ENCODE data around the gene RUNDC3A. TPM values are rescaled to one million over a fixed set of nuclear protein-coding genes. Genes with fewer than 3 reads are reported as not detected.

Gene RUNDC3A
- total and polyA plus RNA-seq, 2 of the 8 experiments (the other 6 are each of a cell fraction or from before 2014, with no cell fraction given), result 6.4 to 13.8 TPM

DNA sequence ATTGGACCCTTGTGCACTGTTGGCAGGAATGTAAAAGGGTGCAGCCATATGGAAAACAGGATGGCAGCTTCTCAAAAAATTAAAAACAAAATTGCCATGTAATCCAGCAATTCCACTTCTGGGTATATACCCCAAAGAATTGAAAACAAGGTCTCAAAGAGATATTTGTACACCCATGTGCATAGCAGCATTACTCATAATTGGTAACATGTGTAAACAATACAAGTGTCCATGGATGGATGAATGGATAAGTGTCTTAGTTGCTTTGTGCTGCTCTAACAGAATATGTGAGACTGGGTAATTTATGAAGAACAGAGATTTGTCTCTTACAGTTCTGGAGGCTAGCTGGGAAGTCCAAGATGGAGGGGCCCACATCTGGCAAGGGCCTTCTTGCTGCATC lies 3.8 kb upstream of the RUNDC3A start:
- Histone ChIP-seq H3K4me2 (ENCODE audit: insufficient read depth in 1 of 2, low read depth in 2 of 2, low read length in 2 of 2) (no peak overlapping the region), H3K56ac (replicated peaks; ENCODE audit: insufficient read length, low read depth, low read length) (no peak overlapping the region), H3K23me2 (ENCODE audit: low read depth, low read length) (peaks cover 6% of the 10 kb centered on the region), H4K5ac (ENCODE audit: insufficient read length, low read depth, low read length) (no peak overlapping the region), H2AK5ac (ENCODE audit: low read depth, low read length) (no peak overlapping the region), H3K36me3 (ENCODE audit: control insufficient read depth in 2 of 4, insufficient read depth in 4 of 4, low read length in 3 of 4) (no peaks in the 10 kb centered on the region), H3K4me3 (ENCODE audit: extremely low read depth in 1 of 4, insufficient read depth in 2 of 4, low read depth in 3 of 4, low read length in 4 of 4) (no peak overlapping the region), H3K9me3 (ENCODE audit: insufficient read depth in 2 of 2, low read depth in 1 of 2, low read length in 1 of 2) (no peaks in the 10 kb centered on the region), H3K9ac (replicated peaks in 1 of 4; ENCODE audit: extremely low read depth in 1 of 4, low read depth in 3 of 4, low read length in 3 of 4) (no peak overlapping the region), H3K79me2 (ENCODE audit: control insufficient read depth in 1 of 2, insufficient read depth in 2 of 2, low read length in 2 of 2) (no peaks in the 10 kb centered on the region), H3K79me1 (ENCODE audit: low read depth, low read length) (no peaks in the 10 kb centered on the region), H2BK5ac (ENCODE audit: low read depth, low read length) (no peak overlapping the region), H3K4ac (replicated peaks; ENCODE audit: insufficient read length, low read depth, low read length) (no peak overlapping the region), H2BK120ac (replicated peaks; ENCODE audit: low read depth, low read length) (no peak overlapping the region), H2BK12ac (ENCODE audit: low read depth, low read length) (no peak overlapping the region), H3K4me1 (replicated peaks in 1 of 4; ENCODE audit: control insufficient read depth in 3 of 4, insufficient read depth in 4 of 4, low read length in 3 of 4) (peaks cover 0 to 16% (median 8%) of the 10 kb centered on the region in 4 experiments; a peak in 6 of 7 replicates), H3K14ac (ENCODE audit: insufficient read length) (no peak overlapping the region), H4K20me1 (replicated peaks in 1 of 2; ENCODE audit: control insufficient read depth in 1 of 2, insufficient read depth in 2 of 2, low read length in 2 of 2) (peaks cover 0 to 3% of the 10 kb centered on the region in 2 experiments), H2BK15ac (ENCODE audit: low read length) (no peak overlapping the region), H4K91ac (replicated peaks; ENCODE audit: insufficient read length, low read length) (no peak overlapping the region), H3K23ac (ENCODE audit: insufficient read length) (no peak overlapping the region), H3K27me3 (replicated peaks in 1 of 4; ENCODE audit: control insufficient read depth in 3 of 4, extremely low read depth in 1 of 4, insufficient read depth in 3 of 4, low read length in 3 of 4) (no peaks in the 10 kb centered on the region; a peak in 1 of 7 replicates), H2AFZ (ENCODE audit: low read length) (no peak overlapping the region), H4K8ac (ENCODE audit: extremely low read depth, insufficient read depth, low read length) (no peak overlapping the region), H2BK20ac (ENCODE audit: low read length) (no peak overlapping the region), H3K27ac (ENCODE audit: low read depth, low read length) (no peak overlapping the region), H3K18ac (ENCODE audit: extremely low read depth, low read length) (no peak overlapping the region)
- CTCF ChIA-PET (ENCODE audit: partially characterized antibody), result interaction anchor here (0.6 to 2.2 kb wide), 6 partner anchors 12 to 913 kb away, joined by 3 to 7 read pairs (median 4); no protein-coding TSS in a partner anchor
- FAIRE-seq (no peak), DNase-seq (ENCODE audit: low read depth in 1 of 2, low spot score in 2 of 2) (no peak)
- POLR2A ChIA-PET (ENCODE audit: partially characterized antibody), result interaction anchor here (0.8 to 1.6 kb wide), 3 partner anchors 24 to 93 kb away, joined by 3 read pairs; partner anchors contain the start of gene UBTF
- TF ChIP-seq SRF (IDR thresholded peaks at IDR 0.05; ENCODE audit: low read depth, low read length) (no peak), SAP30 (IDR thresholded peaks at IDR 0.05; ENCODE audit: insufficient read depth, insufficient replicate concordance, low read length) (no peak)
- TF ChIP-seq, protein P1, sequence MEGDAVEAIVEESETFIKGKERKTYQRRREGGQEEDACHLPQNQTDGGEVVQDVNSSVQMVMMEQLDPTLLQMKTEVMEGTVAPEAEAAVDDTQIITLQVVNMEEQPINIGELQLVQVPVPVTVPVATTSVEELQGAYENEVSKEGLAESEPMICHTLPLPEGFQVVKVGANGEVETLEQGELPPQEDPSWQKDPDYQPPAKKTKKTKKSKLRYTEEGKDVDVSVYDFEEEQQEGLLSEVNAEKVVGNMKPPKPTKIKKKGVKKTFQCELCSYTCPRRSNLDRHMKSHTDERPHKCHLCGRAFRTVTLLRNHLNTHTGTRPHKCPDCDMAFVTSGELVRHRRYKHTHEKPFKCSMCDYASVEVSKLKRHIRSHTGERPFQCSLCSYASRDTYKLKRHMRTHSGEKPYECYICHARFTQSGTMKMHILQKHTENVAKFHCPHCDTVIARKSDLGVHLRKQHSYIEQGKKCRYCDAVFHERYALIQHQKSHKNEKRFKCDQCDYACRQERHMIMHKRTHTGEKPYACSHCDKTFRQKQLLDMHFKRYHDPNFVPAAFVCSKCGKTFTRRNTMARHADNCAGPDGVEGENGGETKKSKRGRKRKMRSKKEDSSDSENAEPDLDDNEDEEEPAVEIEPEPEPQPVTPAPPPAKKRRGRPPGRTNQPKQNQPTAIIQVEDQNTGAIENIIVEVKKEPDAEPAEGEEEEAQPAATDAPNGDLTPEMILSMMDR (IDR thresholded peaks at IDR 0.05; ENCODE audit: control extremely low read depth in 1 of 3, insufficient read depth in 1 of 3, low read depth in 1 of 3, low read length in 3 of 3), result no peak
